Thyroid gland (tissue), 4 donors: ENCODE measurements around the gene DYTN.

Experiments
- POLR2A ChIP-seq, 2 donors: fragments of 450-650 bp; IDR thresholded peaks; one replicate each; pipeline ENCODE4 v1.6.1; 2017; ENCODE audit warnings: antibody characterized with exemption in 2 of 2, mild to moderate bottlenecking in 2 of 2, moderate library complexity in 1 of 2
- TF ChIP-seq, protein P1 (sequence below), 6 experiments: fragments of 200-600 bp in 3 of 6; fragments of 450-650 bp in 3 of 6; sonication (generic) in 3 of 6; IDR thresholded peaks; one replicate each; pipeline ENCODE4 v1.5.1; 2016 to 2019; ENCODE audit warnings: antibody characterized with exemption in 6 of 6, mild to moderate bottlenecking in 2 of 6, inconsistent platforms in 1 of 6, moderate library complexity in 1 of 6

DNA sequence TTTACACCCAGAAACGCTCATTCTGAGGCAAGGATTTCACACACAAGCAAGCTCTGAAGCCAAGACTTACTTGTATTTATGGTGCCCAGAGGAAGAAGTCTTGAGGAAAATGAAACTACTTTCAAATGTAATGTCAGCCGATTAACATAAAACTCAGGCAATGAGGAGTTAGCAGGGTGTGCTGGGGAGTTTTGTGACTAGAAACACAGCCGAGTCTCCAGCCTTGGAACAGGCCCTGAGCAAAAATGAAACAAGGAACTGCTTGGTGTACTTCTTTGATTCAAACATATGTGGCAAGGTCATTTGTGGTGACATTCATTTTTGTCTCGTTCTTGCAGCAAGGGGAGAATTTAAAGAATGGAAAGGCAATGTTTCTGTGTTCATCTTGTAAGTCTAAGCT is 4.5 kb downstream of the DYTN start:
- TF ChIP-seq, protein P1, sequence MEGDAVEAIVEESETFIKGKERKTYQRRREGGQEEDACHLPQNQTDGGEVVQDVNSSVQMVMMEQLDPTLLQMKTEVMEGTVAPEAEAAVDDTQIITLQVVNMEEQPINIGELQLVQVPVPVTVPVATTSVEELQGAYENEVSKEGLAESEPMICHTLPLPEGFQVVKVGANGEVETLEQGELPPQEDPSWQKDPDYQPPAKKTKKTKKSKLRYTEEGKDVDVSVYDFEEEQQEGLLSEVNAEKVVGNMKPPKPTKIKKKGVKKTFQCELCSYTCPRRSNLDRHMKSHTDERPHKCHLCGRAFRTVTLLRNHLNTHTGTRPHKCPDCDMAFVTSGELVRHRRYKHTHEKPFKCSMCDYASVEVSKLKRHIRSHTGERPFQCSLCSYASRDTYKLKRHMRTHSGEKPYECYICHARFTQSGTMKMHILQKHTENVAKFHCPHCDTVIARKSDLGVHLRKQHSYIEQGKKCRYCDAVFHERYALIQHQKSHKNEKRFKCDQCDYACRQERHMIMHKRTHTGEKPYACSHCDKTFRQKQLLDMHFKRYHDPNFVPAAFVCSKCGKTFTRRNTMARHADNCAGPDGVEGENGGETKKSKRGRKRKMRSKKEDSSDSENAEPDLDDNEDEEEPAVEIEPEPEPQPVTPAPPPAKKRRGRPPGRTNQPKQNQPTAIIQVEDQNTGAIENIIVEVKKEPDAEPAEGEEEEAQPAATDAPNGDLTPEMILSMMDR (IDR thresholded peaks at IDR 0.05) = no peak
- no peak for TF ChIP-seq POLR2A (IDR thresholded peaks at IDR 0.05)
